HEK293 (cell line): Measurements from ENCODE around the gene PRODH2.

Experiments
- CTCF ChIA-PET: fragments of 350-600 bp; formaldehyde crosslinking; extraction: SDS; loops from one replicate; lab custom pipeline; 2021; ENCODE audit warnings: antibody characterized with exemption; lab: Yijun Ruan, JAX
- POLR2A ChIA-PET: fragments of 300-600 bp; formaldehyde crosslinking; extraction: SDS; loops from one replicate; lab custom pipeline; 2020; ENCODE audit warnings: antibody characterized with exemption, inconsistent platforms; lab: Yijun Ruan, JAX
- H3K27ac ChIP-seq: fragments of 200-500 bp; sonication (Bioruptor generic); 2 replicates; pipeline ENCODE4 v1.5.1; 2014; ENCODE audit warnings: low read depth, low read length, control low read depth, inconsistent platforms; ENCODE audit errors: extremely low read depth
- H3K36me3 ChIP-seq, 2 experiments: fragments of 200-500 bp in 1 of 2; sonication (Bioruptor generic) in 1 of 2; 1 replicate in 1 of 2; 2 replicates in 1 of 2; pipeline ENCODE4 v1.5.1; 2014 to 2017; ENCODE audit warnings: inconsistent platforms in 2 of 2, low read length in 2 of 2; ENCODE audit not compliant: control insufficient read depth in 2 of 2, insufficient read depth in 1 of 2
- H3K4me1 ChIP-seq: fragments of 200-500 bp; sonication (Bioruptor generic); 2 replicates; pipeline ENCODE4 v1.5.1; 2014; ENCODE audit warnings: mild to moderate bottlenecking, low read length, inconsistent platforms; ENCODE audit not compliant: control insufficient read depth, insufficient read depth
- H3K4me3 ChIP-seq: 2 replicates; pipeline ENCODE4 v1.5.1; 2011; ENCODE audit warnings: low read depth, mild to moderate bottlenecking, control low read depth, low read length, moderate library complexity
- H3K9me3 ChIP-seq: fragments of 200-500 bp; sonication (Bioruptor generic); 2 replicates; pipeline ENCODE4 v1.5.1; 2014; ENCODE audit warnings: low read depth, low read length, inconsistent platforms; ENCODE audit not compliant: control insufficient read depth, insufficient read depth
- BCL11A ChIP-seq: fragments of 450-650 bp; formaldehyde crosslinking; IDR thresholded peaks from 2 replicates; pipeline ENCODE4 v1.5.1; 2016; ENCODE audit warnings: low read depth, missing biosample characterization, missing genetic modification characterization
- EGR2 ChIP-seq: fragments of 450-650 bp; formaldehyde crosslinking; IDR thresholded peaks from 2 replicates; pipeline ENCODE4 v1.5.1; 2016; ENCODE audit warnings: low read depth, missing biosample characterization, missing genetic modification characterization
- GLIS2 ChIP-seq: fragments of 450-650 bp; formaldehyde crosslinking; IDR thresholded peaks from 2 replicates; pipeline ENCODE4 v1.5.1; 2016; ENCODE audit warnings: missing biosample characterization, missing genetic modification characterization
- KLF1 ChIP-seq: fragments of 450-650 bp; formaldehyde crosslinking; IDR thresholded peaks from 2 replicates; pipeline ENCODE4 v1.5.1; 2016; ENCODE audit warnings: missing biosample characterization, missing genetic modification characterization
- KLF8 ChIP-seq: fragments of 450-650 bp; formaldehyde crosslinking; IDR thresholded peaks from 2 replicates; pipeline ENCODE4 v1.5.1; 2016; ENCODE audit warnings: missing biosample characterization, missing genetic modification characterization
- KLF9 ChIP-seq: fragments of 450-650 bp; formaldehyde crosslinking; IDR thresholded peaks from 2 replicates; pipeline ENCODE4 v1.5.1; 2016; ENCODE audit warnings: missing biosample characterization, missing genetic modification characterization, low read depth
- RBAK ChIP-seq: fragments of 450-650 bp; formaldehyde crosslinking; IDR thresholded peaks from 2 replicates; pipeline ENCODE4 v1.5.1; 2016; ENCODE audit warnings: missing biosample characterization, missing genetic modification characterization
- TCF7L2 ChIP-seq: IDR thresholded peaks from 2 replicates; pipeline ENCODE4 v1.6.1; 2011; ENCODE audit warnings: low read depth, mild to moderate bottlenecking, inconsistent platforms, low read length, moderate library complexity, borderline replicate concordance
- ZFHX2 ChIP-seq: fragments of 450-650 bp; formaldehyde crosslinking; conservative IDR thresholded peaks from 2 replicates; pipeline ENCODE4 v1.5.1; 2016; ENCODE audit warnings: missing biosample characterization, missing genetic modification characterization
- ZNF157 ChIP-seq: fragments of 450-650 bp; formaldehyde crosslinking; IDR thresholded peaks from 2 replicates; pipeline ENCODE4 v1.5.1; 2016; ENCODE audit warnings: missing biosample characterization, missing genetic modification characterization
- ZNF521 ChIP-seq: fragments of 450-650 bp; formaldehyde crosslinking; IDR thresholded peaks from 2 replicates; pipeline ENCODE4 v1.5.1; 2017; ENCODE audit warnings: missing biosample characterization, mild to moderate bottlenecking, missing genetic modification characterization
- ZNF530 ChIP-seq: fragments of 450-650 bp; formaldehyde crosslinking; IDR thresholded peaks from 2 replicates; pipeline ENCODE4 v1.5.1; 2016; ENCODE audit warnings: low read depth, missing biosample characterization, missing genetic modification characterization
- ZNF658 ChIP-seq: fragments of 450-650 bp; formaldehyde crosslinking; IDR thresholded peaks from 2 replicates; pipeline ENCODE4; 2016; ENCODE audit warnings: missing biosample characterization, missing genetic modification characterization
- ZNF701 ChIP-seq: fragments of 450-650 bp; formaldehyde crosslinking; IDR thresholded peaks from 2 replicates; pipeline ENCODE4 v1.5.1; 2016; ENCODE audit warnings: missing biosample characterization, missing genetic modification characterization
- ZNF768 ChIP-seq: fragments of 450-650 bp; formaldehyde crosslinking; IDR thresholded peaks from 2 replicates; pipeline ENCODE4 v1.5.1; 2018; ENCODE audit warnings: missing biosample characterization, mild to moderate bottlenecking, missing genetic modification characterization
- TF ChIP-seq, protein P1 (sequence below): fragments of 450-650 bp; formaldehyde crosslinking; IDR thresholded peaks from 2 replicates; pipeline ENCODE4 v1.5.1; 2016; ENCODE audit warnings: missing biosample characterization, missing genetic modification characterization
- TF ChIP-seq, protein P2 (sequence below): fragments of 450-650 bp; formaldehyde crosslinking; IDR thresholded peaks from 2 replicates; pipeline ENCODE4 v1.5.1; 2016; ENCODE audit warnings: missing biosample characterization, missing genetic modification characterization
- TF ChIP-seq, protein P3 (sequence below): fragments of 450-650 bp; formaldehyde crosslinking; IDR thresholded peaks from 2 replicates; pipeline ENCODE4 v1.5.1; 2016; ENCODE audit warnings: missing biosample characterization, missing genetic modification characterization, borderline replicate concordance
- TF ChIP-seq, protein P4 (sequence below): fragments of 450-650 bp; formaldehyde crosslinking; IDR thresholded peaks from 2 replicates; pipeline ENCODE4 v1.5.1; 2017; ENCODE audit warnings: missing biosample characterization, missing genetic modification characterization
- TF ChIP-seq, protein P5 (sequence below): fragments of 450-650 bp; formaldehyde crosslinking; optimal IDR thresholded peaks from 2 replicates; pipeline ENCODE3; 2016; ENCODE audit warnings: missing biosample characterization, mild to moderate bottlenecking, missing genetic modification characterization
- TF ChIP-seq, protein P6 (sequence below): fragments of 450-650 bp; formaldehyde crosslinking; IDR thresholded peaks from 2 replicates; pipeline ENCODE4 v1.5.1; 2016; ENCODE audit warnings: missing biosample characterization, missing genetic modification characterization, borderline replicate concordance

The PRODH2 gene

DNA sequence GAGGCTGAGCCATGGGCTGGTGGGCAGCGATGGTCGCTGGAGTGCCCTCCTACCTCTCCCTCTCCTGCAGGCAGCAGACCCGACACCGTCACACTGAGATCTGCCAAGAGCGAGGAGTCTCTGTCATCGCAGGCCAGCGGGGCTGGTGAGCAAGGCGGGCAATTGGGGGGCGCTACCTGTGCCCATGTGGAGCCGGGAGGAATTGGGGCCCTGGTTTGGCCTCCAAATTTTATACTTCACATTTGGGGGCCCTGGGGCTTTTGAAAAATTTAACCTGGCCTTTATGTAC is 27.4 kb downstream of the PRODH2 start (continued):
- TF ChIP-seq, protein P1, sequence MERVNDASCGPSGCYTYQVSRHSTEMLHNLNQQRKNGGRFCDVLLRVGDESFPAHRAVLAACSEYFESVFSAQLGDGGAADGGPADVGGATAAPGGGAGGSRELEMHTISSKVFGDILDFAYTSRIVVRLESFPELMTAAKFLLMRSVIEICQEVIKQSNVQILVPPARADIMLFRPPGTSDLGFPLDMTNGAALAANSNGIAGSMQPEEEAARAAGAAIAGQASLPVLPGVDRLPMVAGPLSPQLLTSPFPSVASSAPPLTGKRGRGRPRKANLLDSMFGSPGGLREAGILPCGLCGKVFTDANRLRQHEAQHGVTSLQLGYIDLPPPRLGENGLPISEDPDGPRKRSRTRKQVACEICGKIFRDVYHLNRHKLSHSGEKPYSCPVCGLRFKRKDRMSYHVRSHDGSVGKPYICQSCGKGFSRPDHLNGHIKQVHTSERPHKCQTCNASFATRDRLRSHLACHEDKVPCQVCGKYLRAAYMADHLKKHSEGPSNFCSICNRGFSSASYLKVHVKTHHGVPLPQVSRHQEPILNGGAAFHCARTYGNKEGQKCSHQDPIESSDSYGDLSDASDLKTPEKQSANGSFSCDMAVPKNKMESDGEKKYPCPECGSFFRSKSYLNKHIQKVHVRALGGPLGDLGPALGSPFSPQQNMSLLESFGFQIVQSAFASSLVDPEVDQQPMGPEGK (tag by site-specific recombination), result no peak

DNA sequence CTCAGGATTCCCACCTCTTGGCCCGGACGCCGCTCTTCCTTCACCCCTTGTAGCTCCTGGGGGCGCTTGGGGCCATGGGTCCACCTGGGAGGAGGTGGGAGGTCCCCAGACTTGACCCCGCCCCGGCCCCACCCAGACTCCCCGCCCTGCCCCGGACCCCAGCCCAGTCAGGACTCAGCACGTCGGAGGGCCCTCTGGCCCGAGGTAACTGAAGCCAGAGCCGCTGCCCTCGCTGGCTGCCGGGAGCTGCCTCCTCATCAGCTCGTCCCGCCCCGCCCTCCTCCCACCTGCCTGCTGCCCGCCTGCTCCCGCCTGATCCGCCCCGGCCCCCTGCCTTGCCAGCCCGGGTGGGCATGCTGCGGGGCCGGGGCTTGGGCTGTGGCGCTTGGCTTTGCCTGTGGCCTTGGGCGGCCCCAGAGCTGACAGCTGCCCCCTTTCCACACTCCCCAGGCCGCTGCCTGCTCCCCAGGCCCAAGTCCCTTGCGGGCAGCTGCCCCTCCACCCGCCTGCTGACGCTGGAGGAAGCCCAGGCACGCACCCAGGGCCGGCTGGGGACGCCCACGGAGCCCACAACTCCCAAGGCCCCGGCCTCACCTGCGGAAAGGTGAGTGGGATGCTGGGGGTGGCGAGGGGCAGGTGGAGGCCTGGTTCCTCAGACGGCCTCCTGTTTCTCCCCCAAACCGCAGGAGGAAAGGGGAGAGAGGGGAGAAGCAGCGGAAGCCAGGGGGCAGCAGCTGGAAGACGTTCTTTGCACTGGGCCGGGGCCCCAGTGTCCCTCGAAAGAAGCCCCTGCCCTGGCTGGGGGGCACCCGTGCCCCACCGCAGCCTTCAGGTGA is 27.9 kb downstream of the PRODH2 start:
- Histone ChIP-seq H3K4me1 (no peaks in the 10 kb centered on the region), H3K9me3 (no peaks in the 10 kb centered on the region), H3K4me3 (no peak overlapping the region), H3K36me3 (peaks cover 32 to 33% of the 10 kb centered on the region in 2 experiments), H3K27ac (no peak overlapping the region)
- ChIA-PET CTCF (interaction anchor here (0.6 to 0.7 kb wide), 2 partner anchors 12 to 92 kb away, joined by 3 read pairs; no protein-coding TSS in a partner anchor), POLR2A (interaction anchor here (0.7 to 1.1 kb wide), 4 partner anchors 17 to 39 kb away, joined by 3 to 8 read pairs (median 4); partner anchors contain the start of genes LIN37, PSENEN and U2AF1L4)
- no peak for TF ChIP-seq BCL11A
- TF ChIP-seq RBAK (tag by site-specific recombination), result no peak
- no peak for TF ChIP-seq ZNF768 (tag by site-specific recombination)
- peak; percentile 78 for TF ChIP-seq KLF1
- TF ChIP-seq, protein P2, sequence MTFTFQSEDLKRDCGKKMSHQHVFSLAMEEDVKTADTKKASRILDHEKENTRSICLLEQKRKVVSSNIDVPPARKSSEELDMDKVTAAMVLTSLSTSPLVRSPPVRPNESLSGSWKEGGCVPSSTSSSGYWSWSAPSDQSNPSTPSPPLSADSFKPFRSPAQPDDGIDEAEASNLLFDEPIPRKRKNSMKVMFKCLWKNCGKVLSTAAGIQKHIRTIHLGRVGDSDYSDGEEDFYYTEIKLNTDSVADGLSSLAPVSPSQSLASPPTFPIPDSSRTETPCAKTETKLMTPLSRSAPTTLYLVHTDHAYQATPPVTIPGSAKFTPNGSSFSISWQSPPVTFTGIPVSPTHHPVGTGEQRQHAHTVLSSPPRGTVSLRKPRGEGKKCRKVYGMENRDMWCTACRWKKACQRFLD (tag by site-specific recombination), result no peak
- no peak for TF ChIP-seq ZNF530
- TF ChIP-seq ZNF701 (tag by site-specific recombination), result no peak
- peak; percentile 57; the same call in 1 of the 2 replicates for TF ChIP-seq KLF8 (tag by site-specific recombination)
- TF ChIP-seq KLF9 (tag by site-specific recombination), result no peak
- no peak for TF ChIP-seq ZNF521 (tag by site-specific recombination)
- peak; percentile 65 for TF ChIP-seq EGR2
- TF ChIP-seq, protein P3, sequence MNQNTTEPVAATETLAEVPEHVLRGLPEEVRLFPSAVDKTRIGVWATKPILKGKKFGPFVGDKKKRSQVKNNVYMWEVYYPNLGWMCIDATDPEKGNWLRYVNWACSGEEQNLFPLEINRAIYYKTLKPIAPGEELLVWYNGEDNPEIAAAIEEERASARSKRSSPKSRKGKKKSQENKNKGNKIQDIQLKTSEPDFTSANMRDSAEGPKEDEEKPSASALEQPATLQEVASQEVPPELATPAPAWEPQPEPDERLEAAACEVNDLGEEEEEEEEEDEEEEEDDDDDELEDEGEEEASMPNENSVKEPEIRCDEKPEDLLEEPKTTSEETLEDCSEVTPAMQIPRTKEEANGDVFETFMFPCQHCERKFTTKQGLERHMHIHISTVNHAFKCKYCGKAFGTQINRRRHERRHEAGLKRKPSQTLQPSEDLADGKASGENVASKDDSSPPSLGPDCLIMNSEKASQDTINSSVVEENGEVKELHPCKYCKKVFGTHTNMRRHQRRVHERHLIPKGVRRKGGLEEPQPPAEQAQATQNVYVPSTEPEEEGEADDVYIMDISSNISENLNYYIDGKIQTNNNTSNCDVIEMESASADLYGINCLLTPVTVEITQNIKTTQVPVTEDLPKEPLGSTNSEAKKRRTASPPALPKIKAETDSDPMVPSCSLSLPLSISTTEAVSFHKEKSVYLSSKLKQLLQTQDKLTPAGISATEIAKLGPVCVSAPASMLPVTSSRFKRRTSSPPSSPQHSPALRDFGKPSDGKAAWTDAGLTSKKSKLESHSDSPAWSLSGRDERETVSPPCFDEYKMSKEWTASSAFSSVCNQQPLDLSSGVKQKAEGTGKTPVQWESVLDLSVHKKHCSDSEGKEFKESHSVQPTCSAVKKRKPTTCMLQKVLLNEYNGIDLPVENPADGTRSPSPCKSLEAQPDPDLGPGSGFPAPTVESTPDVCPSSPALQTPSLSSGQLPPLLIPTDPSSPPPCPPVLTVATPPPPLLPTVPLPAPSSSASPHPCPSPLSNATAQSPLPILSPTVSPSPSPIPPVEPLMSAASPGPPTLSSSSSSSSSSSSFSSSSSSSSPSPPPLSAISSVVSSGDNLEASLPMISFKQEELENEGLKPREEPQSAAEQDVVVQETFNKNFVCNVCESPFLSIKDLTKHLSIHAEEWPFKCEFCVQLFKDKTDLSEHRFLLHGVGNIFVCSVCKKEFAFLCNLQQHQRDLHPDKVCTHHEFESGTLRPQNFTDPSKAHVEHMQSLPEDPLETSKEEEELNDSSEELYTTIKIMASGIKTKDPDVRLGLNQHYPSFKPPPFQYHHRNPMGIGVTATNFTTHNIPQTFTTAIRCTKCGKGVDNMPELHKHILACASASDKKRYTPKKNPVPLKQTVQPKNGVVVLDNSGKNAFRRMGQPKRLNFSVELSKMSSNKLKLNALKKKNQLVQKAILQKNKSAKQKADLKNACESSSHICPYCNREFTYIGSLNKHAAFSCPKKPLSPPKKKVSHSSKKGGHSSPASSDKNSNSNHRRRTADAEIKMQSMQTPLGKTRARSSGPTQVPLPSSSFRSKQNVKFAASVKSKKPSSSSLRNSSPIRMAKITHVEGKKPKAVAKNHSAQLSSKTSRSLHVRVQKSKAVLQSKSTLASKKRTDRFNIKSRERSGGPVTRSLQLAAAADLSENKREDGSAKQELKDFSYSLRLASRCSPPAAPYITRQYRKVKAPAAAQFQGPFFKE, result no peak
- no peak for TF ChIP-seq GLIS2
- TF ChIP-seq, protein P4, sequence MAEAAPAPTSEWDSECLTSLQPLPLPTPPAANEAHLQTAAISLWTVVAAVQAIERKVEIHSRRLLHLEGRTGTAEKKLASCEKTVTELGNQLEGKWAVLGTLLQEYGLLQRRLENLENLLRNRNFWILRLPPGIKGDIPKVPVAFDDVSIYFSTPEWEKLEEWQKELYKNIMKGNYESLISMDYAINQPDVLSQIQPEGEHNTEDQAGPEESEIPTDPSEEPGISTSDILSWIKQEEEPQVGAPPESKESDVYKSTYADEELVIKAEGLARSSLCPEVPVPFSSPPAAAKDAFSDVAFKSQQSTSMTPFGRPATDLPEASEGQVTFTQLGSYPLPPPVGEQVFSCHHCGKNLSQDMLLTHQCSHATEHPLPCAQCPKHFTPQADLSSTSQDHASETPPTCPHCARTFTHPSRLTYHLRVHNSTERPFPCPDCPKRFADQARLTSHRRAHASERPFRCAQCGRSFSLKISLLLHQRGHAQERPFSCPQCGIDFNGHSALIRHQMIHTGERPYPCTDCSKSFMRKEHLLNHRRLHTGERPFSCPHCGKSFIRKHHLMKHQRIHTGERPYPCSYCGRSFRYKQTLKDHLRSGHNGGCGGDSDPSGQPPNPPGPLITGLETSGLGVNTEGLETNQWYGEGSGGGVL (tag by site-specific recombination), result no peak
- no peak for TF ChIP-seq ZNF658 (tag by site-specific recombination)
- TF ChIP-seq ZNF157 (tag by site-specific recombination), result no peak
- TF ChIP-seq, protein P5, sequence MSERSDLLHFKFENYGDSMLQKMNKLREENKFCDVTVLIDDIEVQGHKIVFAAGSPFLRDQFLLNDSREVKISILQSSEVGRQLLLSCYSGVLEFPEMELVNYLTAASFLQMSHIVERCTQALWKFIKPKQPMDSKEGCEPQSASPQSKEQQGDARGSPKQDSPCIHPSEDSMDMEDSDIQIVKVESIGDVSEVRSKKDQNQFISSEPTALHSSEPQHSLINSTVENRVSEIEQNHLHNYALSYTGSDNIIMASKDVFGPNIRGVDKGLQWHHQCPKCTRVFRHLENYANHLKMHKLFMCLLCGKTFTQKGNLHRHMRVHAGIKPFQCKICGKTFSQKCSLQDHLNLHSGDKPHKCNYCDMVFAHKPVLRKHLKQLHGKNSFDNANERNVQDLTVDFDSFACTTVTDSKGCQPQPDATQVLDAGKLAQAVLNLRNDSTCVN (tag by site-specific recombination), result no peak
- peak; percentile 74 for TF ChIP-seq ZFHX2 (tag by site-specific recombination)
- TF ChIP-seq, protein P6, sequence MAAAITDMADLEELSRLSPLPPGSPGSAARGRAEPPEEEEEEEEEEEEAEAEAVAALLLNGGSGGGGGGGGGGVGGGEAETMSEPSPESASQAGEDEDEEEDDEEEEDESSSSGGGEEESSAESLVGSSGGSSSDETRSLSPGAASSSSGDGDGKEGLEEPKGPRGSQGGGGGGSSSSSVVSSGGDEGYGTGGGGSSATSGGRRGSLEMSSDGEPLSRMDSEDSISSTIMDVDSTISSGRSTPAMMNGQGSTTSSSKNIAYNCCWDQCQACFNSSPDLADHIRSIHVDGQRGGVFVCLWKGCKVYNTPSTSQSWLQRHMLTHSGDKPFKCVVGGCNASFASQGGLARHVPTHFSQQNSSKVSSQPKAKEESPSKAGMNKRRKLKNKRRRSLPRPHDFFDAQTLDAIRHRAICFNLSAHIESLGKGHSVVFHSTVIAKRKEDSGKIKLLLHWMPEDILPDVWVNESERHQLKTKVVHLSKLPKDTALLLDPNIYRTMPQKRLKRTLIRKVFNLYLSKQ (tag by site-specific recombination), result no peak
- no peak for TF ChIP-seq TCF7L2
